ENCODE data around the gene C6orf89.

The C6orf89 gene, protein sequence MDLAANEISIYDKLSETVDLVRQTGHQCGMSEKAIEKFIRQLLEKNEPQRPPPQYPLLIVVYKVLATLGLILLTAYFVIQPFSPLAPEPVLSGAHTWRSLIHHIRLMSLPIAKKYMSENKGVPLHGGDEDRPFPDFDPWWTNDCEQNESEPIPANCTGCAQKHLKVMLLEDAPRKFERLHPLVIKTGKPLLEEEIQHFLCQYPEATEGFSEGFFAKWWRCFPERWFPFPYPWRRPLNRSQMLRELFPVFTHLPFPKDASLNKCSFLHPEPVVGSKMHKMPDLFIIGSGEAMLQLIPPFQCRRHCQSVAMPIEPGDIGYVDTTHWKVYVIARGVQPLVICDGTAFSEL

GRCh38 chr6:36885461-36886401 lies at the start of gene C6orf89:
TSS of gene C6orf89 (plus strand) at chr6:36885952. CDS start at chr6:36899445, 13,493 bp downstream.
- peak; percentile 97 for DNase-seq

GRCh38 chr6:36836111-36837021 lies 49.4 kb upstream of the C6orf89 start:
- DNase-seq: no peak

DNA sequence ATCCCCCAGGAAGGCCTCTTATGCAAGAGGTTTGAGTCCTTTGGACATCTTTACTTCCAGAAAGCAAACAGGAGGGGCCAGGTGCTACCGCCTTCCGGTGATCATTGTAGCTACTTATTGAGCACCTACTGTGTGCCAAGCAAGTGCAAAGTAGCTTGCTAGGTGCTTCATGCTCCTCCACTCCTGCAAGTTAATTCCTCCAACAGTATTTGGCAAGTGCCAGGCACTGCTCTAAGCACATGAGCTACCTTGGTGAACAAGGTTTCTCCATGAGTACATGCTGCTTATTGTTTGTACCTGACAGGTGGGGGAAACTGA lies 48.8 kb upstream of the C6orf89 start:
- DNase-seq: no peak

DNA sequence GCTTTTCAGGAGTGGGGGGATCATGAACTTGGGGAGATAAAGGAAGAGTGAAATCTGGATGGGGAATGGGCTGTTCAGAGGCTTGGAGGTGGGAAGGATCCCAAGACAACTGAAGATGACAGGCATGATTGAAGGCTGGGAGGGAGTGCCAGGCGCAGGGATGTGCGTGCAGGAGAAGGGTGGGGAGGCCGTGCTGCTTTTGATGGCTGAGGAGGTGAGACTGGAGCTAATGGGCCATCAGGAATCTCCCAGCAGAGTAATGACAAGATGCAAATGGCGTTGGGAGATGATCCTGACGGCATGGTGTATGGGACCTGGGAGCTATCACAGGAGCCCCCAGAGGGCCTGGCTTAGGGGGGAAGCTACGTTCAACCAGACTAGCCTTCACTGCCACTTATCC lies 48.1 kb upstream of the C6orf89 start:
- DNase-seq: no peak

GRCh38 chr6:36838896-36839748 lies 46.6 kb upstream of the C6orf89 start, which contains the start of gene CPNE5:
TSS of gene CPNE5 (minus strand) at chr6:36839444. CDS start at chr6:36839377, 67 bp downstream.
- no peak for DNase-seq

GRCh38 chr6:36839749-36840431 lies 45.9 kb upstream of the C6orf89 start:
- peak; percentile 18 for DNase-seq

DNA sequence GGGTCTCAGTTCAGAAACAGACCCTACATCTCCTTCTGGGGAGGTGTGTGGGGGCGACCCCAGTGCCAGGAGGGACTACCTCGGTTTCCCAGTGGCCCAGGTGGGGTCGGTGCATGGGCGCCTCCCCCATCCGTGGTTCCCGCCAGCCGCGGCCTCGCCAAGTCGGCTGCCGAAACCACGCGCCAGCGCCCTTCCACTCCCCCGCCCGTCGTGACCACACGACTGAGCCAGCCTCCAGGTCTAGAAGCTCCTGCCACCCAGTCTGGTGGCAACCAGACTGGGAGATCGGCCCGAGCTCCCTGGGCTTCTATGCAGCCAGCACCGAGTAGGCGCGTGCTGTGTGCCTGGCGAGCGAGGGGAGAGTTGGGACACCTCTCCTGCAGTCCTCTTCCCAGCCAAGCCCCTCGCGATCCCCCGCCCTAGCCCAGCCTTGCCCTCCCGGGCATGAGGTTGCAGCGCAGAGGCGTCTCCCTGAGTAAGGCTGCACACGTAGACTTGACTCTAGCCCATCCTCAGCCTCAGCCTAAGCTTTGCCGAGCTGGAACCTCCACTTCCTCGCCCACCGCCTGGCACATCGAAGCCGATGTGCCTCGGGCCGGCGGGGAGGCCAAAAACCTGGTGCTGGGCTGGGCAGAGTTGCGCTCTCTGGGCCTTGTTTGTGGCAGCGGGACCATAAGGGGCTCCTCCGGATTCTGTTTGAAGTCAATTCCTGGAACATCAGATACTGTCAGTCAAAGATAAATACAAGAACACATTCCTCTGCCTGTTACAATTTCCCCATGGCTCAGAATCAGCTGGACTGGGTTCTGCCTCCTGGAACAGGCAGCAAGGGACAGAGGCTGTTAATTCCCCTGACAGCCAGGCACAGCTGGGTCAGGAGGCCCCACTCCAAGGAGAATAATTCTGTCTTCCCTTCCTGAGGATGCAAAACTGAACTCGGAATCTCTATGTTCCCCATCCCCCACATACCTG lies 45.0 kb upstream of the C6orf89 start:
- DNase-seq: no peak

DNA sequence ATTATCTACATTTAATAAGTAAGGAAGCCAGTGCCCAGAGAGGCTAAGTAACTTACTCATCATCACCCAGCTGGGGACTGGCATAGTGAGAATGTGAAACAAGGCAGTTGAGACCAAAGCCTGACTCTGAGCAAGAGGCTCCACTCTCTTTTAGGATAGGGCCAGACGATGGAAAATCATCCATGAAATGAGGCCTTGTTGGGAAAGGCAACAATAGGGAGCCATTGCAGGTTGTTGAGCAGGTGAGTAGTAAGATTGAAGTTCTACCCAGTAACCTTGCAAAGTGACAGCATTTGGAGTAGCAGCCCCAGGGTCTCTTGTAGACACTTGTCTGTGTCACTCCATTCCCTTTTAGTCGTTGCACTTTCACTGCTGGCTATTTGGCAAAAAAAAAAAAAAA lies 44.0 kb upstream of the C6orf89 start:
- DNase-seq: no peak

DNA sequence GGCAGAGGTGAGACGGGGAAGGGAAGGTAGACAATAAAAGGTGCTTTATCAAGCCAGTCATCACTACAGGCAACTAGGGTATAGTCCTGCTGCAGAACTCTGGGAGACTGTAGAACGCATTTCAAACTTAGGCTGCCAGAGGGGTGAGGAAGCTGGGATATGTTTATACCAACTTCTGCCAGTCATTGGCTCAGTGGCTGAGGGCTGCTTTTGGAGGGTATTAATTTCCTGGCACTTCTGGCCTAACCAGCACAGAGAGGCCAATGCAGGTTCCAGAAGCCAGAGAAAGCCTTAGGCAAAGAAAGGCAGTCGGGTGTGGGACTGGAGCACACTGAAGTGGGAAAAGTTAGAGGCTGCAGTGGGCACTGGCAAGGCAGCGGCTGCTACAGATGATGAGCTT lies 42.6 kb upstream of the C6orf89 start:
- no peak for DNase-seq

DNA sequence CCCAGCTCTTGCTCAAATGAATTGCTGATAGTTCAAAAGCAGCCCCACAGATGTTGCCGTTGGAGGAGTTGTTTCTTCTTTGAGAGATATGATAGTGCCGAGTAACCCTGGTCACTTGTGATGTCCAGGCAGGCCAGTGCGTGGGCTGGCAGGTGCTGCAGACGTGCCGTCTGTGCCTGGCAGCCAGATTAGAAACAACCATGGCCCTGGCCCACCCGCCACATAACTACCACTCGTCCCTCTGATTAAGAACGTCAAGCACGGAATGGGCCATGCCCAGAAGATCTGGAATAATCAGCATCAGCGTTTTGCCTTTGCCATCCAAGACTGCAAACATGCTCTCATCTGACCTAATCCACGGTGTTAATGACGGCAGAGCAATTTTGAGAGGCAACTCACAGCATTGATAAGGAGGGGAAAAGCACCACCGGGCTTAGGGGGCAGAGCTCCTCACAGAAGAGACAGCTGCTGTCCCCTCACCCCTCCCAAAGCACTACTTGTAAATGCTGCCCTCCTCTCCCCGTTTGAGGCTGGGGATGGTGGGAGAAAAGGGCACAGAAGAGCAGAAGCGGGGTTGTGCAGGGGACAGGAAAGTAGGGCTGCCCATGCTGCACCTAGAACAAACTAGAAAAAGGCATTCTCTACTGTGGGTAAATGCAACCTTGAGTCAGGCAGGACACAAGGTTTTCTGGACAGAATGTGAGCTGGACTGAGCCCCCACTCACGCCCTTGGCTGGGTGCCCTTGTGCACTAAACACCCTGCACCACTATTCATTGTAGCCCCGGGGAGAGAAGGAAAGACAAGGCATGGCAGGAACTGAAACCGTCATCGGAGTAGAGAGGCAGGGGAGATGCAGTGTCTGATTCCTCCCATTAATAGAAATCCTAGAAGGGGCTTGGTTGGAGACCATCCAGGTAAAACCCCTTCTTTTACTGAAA lies 41.3 kb upstream of the C6orf89 start:
- DNase-seq: no peak

DNA sequence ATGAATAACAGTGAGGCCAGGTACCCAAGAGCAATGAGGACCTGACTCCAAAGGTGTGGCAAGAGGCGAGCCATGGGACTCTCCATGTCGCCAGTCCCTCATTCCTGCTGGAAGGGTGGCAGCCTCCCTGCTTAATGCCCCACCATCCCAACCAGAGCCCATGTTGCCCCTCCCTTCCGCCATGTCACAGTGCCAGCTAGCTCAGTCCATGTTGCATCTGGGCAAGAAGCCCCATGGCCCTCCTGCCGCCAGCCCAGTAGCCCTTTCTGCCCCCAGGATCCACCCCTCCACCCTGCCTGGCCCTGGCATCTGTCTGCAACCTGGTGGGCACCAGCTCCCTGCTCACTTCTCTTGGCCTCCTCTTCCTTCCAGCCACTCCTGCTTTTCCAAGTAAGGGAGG lies 40.5 kb upstream of the C6orf89 start:
- DNase-seq: no peak

DNA sequence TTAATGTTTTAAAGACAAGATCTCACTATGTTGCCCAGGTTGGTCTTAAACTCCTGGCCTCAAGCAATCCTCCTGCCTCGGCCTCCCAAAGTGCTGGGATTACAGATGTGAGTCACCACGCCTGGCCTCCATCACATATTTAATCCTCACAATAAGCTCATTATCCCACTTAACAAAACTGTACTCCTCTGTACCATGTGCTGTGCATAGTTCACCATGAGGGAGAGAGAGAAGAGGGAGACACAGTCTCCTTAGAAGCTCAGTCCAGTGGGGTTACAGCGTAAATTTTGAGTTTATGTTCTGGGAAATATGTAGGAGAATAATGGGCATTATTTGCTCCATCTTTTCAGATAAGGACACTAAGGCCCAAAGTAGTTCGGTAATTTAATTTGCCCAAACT lies 38.6 kb upstream of the C6orf89 start:
- DNase-seq: no peak

- no peak for DNase-seq
These were observed 37.8 kb upstream of the C6orf89 start for GRCh38 chr6:36847991-36848390.

- no peak for DNase-seq
These were observed 36.9 kb upstream of the C6orf89 start for GRCh38 chr6:36848658-36849441.

DNA sequence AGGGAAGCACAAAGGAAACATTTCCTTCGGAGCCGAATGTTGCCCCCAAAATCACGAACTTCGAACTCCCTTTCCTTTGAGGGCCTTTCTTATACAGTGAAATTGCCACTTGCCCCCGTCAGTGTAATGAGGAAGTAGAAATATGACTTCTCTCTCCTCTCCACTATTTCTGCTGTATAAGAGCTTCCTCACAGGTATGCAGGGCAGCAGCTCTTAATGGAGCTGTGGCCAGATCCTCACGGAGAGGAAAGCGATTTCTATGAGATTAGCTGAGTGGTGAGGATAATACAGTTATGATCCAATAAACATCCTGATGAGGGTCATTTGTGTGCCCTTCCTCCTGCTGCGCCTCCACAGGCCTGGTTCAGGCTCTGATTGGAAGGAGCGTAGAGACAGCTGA lies 35.7 kb upstream of the C6orf89 start:
- DNase-seq: no peak

DNA sequence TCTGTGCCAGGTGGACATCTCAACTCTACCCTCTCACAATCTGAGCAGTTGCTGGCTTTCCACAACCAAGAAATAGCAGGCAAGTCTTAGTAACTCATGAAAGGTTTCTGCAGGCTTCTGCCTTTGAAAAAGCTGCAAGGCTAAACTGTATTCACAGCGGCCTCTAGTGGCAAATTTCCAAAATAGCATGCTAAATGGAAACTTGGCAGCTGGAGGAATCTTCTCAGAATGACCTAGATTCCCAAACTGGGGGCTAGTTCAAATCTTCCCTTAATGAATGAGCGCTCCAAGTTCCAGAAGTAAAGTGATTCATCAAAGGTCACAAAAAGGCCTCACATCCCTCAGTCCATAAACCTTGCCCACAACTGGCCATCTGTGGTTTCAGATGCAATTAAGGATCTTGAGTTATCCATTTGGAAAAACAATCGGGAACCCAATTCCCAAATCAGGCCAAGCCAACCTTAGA lies 34.6 kb upstream of the C6orf89 start:
- peak; percentile 34 for DNase-seq

DNA sequence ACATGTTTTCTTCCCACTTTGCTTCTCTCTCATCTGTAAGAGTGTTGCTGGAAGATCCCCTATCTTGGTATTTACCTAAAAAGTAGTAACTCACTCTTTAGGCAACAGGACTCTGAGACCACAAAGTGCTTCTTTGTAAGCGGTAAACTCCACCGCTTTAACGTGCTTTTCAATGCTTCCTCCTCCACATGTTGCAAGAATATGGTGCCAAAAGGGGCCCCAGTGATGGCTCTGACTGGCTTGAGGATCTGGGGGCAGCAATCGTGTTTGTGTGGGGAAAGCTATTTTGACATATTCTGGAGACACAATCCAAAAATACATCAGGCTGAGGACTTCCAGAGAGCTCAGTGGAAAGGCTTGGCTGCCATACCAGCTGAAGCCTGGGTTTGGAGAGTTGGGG lies 34.1 kb upstream of the C6orf89 start:
- DNase-seq: no peak
